ENCODE data around the gene EPS8L3. TPM values are rescaled to one million over a fixed set of nuclear protein-coding genes. Genes with fewer than 3 reads are reported as not detected.

Gene EPS8L3
- total RNA-seq, 2 donors from 2014 or later: 4.2 TPM; not detected in 1

- no peak for TF ChIP-seq CTCF (IDR thresholded peaks at IDR 0.05)
- no peak for TF ChIP-seq POLR2A (IDR thresholded peaks at IDR 0.05)
- no peak overlapping the region for H3K27ac ChIP-seq
- peaks cover 18% of the 10 kb centered on the region for H3K4me1 ChIP-seq
- H3K9me3 ChIP-seq: no peaks in the 10 kb centered on the region
- 84 to 92% methylated on average over 5 to 9 of the region's 9 CpGs for WGBS, 2 donors
- intact Hi-C loops (cut with DNase I): no loop called here
- H3K36me3 ChIP-seq (replicated peaks in 1 of 2; ENCODE audit: insufficient read depth in 1 of 2, low read depth in 2 of 2): no peaks in the 10 kb centered on the region
- no peak for DNase-seq
- H3K27me3 ChIP-seq: no peaks in the 10 kb centered on the region
- ATAC-seq: no peak
- no peak overlapping the region for H3K4me3 ChIP-seq
These were observed 23.6 kb upstream of the EPS8L3 start for GRCh38 chr1:109787211-109787844.

- TF ChIP-seq POLR2A (IDR thresholded peaks at IDR 0.05) (no peak), CTCF (IDR thresholded peaks at IDR 0.05) (no peak)
- ATAC-seq (no peak), DNase-seq (no peak)
- no peak overlapping the region for H3K27ac ChIP-seq
- no peaks in the 10 kb centered on the region for H3K27me3 ChIP-seq
- no peak overlapping the region for H3K4me3 ChIP-seq
- no peaks in the 10 kb centered on the region for H3K36me3 ChIP-seq (replicated peaks in 1 of 2; ENCODE audit: insufficient read depth in 1 of 2, low read depth in 2 of 2)
- intact Hi-C loops (cut with DNase I): no loop called here
- peaks cover 10% of the 10 kb centered on the region for H3K4me1 ChIP-seq
- H3K9me3 ChIP-seq: no peaks in the 10 kb centered on the region
- 63 to 74% methylated on average over 4 to 6 of the region's 6 CpGs for WGBS, 2 donors
These were observed 22.9 kb upstream of the EPS8L3 start for GRCh38 chr1:109786531-109787021.

- H3K27me3 ChIP-seq: no peaks in the 10 kb centered on the region
- no peak for ATAC-seq
- TF ChIP-seq POLR2A (IDR thresholded peaks at IDR 0.05) (no peak), CTCF (IDR thresholded peaks at IDR 0.05) (no peak)
- DNase-seq: peak in 1 of 4 donors; percentile 2
- H3K4me1 ChIP-seq: peaks cover 9% of the 10 kb centered on the region
- no peaks in the 10 kb centered on the region for H3K9me3 ChIP-seq
- intact Hi-C loops (cut with DNase I): no loop called here
- H3K4me3 ChIP-seq: no peak overlapping the region
- WGBS, 2 donors: 68 to 71% methylated on average over 5 of the region's 5 CpGs
- H3K27ac ChIP-seq: no peak overlapping the region
- H3K36me3 ChIP-seq (replicated peaks in 1 of 2; ENCODE audit: insufficient read depth in 1 of 2, low read depth in 2 of 2): no peaks in the 10 kb centered on the region
These were observed 22.4 kb upstream of the EPS8L3 start for GRCh38 chr1:109786112-109786480.

- Histone ChIP-seq H3K9me3 (no peaks in the 10 kb centered on the region), H3K4me3 (no peak overlapping the region), H3K4me1 (peaks cover 9% of the 10 kb centered on the region), H3K27ac (no peak overlapping the region), H3K36me3 (replicated peaks in 1 of 2; ENCODE audit: insufficient read depth in 1 of 2, low read depth in 2 of 2) (no peaks in the 10 kb centered on the region), H3K27me3 (no peaks in the 10 kb centered on the region)
- WGBS, 2 donors: 43 to 71% methylated on average over 4 of the region's 4 CpGs
- intact Hi-C loops (cut with DNase I): no loop called here
- ATAC-seq (no peak), DNase-seq (peak in 2 of 4 donors; percentile 5 to 6)
- no peak for TF ChIP-seq CTCF (IDR thresholded peaks at IDR 0.05)
- TF ChIP-seq POLR2A (IDR thresholded peaks at IDR 0.05): no peak
These were observed 21.9 kb upstream of the EPS8L3 start for GRCh38 chr1:109785446-109786111.
